NCI-H748 (cell line): ENCODE results near the gene MICAL3.

Experiments
- DNase-seq: peaks from one replicate; lab custom pipeline; 2025; ENCODE audit not compliant: unreplicated experiment; lab: John Stamatoyannopoulos, UW

The MICAL3 gene

GRCh38 chr22:17802822-17803221 is 221.5 kb downstream of the MICAL3 start:
- DNase-seq: no peak

GRCh38 chr22:17802411-17802810 is 221.9 kb downstream of the MICAL3 start:
- DNase-seq: no peak

GRCh38 chr22:17797721-17798559 is 226.4 kb downstream of the MICAL3 start:
- DNase-seq: no peak

DNA sequence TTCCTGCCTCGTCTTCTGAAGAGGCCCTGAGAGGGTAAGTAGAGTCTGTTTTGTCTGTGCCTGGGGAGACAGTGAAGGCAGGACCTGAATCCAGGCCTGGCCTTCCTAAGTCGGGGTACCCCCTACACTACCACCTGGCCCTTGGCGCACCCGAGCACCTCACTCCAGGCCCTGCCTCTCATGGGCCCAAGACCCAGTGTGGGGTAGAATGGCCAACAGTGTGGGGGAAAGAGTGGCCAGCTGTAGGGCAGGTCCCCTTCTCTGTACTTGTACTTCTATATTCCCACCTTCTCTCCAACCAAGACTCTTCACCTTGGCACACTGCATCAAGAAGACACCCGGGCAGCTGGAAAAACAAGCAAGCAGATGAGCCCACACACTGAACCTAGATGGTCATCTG is 227.7 kb downstream of the MICAL3 start:
- no peak for DNase-seq

- DNase-seq: no peak
These were observed 228.5 kb downstream of the MICAL3 start for GRCh38 chr22:17795661-17796548.

GRCh38 chr22:17794726-17795542 is 229.4 kb downstream of the MICAL3 start:
- no peak for DNase-seq

- no peak for DNase-seq
These were observed 231.4 kb downstream of the MICAL3 start for GRCh38 chr22:17792854-17793434.

DNA sequence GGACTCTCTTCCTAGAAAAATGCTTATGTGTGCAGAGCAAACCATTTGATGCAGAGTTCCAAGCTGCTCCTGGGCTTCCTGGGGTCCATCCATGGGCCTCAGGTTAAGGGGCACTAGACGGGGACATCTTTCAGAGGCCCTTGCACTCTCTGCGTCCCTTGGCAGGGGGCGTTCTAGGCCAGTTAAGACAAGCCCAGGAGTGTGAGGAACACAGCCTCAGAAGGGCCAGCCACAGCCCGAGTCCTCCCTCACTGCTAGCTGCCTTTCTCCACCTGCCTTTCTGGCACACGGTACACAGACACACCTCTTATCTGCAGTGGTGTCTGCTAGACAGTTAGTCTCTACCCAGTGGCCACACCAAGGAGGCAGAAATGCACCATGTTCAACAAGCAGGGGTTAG is 232.1 kb downstream of the MICAL3 start:
- no peak for DNase-seq

GRCh38 chr22:17791196-17791595 is 233.2 kb downstream of the MICAL3 start:
- no peak for DNase-seq

DNA sequence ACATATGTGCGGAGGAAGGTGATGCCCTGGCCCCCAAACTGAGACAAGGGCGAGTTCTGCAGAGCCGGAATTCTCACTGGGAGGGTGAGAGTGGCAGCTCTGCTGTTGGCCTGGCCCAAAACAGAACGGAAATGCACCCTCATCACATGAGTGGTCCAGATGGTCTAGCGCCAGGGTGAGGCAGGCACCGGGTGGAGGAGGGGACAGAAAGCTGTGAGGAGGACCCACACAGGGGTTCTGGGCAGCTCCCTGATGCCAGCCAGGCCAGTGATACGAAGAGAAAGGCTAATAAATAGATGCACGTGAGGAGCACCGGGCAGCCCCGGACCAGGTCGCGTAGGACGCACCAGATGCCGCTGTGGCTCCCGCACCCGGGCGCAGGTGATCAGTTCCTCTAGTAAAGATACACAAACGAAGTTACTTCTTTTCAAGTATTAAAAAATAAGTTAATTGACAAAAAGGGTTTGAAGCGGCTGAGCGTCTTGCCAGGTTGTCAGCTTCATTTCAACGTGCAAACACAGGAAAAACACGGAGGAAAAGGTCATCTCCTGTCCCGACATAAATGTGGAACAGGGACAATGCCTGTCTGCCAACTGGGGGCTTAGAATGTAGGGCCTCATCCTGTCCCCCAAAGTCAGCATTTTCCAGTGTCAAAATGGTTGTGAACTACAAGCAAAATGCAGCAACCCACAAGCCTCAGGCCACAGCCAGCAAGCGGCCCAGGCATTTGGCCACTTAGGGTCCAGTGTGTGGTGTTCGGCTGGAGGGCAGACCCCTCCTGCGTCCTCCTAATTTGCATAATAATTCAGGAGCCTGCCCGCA is 234.8 kb downstream of the MICAL3 start:
- no peak for DNase-seq

DNA sequence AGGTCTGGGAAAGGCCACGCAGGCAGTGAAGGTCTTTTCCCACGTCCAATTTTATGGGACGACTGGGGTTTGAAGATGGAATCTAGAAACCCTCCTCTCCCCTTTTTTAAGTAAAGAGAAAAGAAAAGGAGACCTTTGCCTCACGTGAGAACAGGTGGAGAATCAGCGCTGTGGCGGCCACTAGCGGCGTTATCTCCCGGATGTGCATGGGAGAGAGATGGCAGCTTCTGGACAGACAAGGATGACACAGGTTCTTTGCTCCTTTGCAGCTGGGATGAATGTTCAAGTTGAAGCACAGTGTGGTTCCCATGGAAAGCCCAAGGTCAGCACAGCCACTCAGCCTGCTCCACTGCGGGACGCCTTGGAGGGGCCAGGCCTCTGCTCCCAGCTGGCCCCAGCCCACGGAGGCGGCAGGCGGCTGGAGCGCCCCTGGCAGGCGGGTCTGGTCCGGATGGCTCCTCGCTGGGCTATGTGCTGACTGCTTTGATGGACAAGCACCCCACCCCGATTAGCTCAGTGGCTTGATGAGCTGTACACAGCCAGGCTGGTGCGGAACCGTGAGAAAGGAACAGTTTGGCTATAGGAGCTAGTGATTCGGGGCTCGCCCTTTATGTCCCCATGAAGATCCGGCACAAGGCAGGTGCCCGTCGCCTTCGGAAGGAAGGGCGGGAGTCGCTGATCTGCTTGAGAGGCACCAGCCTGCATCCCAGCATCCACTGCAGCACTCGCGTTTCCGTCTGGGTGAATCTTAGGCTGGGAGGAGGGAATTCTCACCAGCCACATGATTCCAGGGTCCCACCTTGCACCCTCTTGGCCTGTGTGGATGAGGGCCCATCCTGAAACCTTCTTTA is 235.6 kb downstream of the MICAL3 start:
- DNase-seq: no peak

DNA sequence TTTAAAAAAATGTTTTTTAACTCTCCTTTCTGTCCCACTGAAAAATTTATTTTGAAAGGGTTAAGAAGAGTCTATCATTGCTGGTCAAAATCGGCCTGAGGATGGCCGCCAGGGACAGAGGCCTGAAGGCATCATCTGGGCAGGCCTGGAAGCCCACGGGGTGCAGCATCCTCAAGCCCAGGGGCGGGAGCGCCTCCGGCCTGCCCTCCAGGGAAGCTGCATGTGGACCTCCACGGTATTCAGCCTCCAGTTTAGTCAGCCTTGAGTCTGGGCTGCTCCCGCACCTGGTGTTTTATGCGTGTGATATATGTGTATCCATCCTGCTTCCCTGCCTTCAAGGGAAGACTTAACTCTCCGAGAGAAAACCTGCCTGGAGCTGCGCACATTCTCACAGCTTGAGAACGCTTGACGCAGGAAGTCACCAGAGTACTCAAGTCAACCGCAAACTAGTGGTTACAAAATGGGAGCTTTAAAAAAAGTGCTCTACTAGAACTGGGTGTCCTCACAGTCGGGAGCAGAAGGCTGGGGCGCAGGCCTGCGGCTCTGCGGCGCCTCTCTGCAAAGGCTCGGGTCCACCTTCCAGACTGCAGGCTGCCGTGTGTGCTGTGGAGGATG is 236.5 kb downstream of the MICAL3 start:
- DNase-seq: no peak

DNA sequence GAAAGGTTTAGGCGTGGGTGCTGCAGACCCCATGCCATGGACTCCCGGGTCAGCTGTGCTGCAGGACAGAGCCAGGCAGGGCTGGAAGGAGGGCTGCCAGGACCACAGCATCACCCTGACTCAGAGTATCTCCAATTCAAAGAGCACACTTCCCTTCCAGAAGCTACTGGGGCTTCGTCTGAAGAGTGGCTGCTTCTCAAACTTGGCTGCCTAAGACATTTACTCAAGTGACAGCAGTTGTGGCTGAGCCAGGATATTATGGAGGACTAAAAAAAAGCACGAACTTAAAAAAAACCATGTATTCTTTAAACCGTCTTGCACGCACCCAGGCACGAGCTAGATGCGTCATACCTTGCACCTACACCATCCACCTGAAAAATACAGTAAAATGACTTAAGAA is 237.1 kb downstream of the MICAL3 start:
- no peak for DNase-seq

DNA sequence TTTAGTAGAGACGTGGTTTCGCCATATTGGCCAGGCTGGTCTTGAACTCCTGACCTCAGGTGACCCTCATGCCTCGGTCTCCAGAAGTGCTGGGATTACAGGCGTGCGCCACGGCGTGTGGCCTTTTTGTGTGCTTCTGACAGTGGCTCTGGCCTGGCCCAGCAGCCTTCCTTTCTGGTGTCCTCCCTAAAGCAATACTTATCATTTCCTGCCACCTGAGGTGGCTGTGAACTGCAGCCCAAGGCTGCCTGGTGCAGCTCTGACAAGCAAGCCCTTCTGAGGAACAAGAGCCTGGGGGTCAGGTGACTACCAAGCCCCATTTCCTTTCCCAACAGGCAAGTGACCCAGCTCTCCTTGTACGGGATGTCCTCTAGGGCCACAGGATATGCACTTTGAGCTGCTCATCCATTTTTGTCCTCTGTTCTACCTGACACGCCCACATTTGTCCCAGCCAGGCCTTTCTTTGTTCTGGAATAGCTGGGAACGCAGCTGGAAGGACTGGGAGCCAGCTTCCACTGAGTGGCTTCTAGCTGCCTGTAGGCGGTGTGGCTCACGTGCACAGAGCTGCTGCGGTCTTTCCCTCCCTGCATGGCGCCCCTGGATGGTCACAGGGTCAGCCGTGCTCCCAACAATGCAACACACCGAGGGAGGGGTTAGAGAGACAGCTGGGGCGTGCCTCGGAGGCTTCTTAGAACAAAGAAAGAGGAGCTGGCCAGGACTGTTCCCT is 237.8 kb downstream of the MICAL3 start:
- DNase-seq: peak; percentile 75

- DNase-seq: peak; percentile 59
These were observed 238.9 kb downstream of the MICAL3 start for GRCh38 chr22:17785185-17786184.

DNA sequence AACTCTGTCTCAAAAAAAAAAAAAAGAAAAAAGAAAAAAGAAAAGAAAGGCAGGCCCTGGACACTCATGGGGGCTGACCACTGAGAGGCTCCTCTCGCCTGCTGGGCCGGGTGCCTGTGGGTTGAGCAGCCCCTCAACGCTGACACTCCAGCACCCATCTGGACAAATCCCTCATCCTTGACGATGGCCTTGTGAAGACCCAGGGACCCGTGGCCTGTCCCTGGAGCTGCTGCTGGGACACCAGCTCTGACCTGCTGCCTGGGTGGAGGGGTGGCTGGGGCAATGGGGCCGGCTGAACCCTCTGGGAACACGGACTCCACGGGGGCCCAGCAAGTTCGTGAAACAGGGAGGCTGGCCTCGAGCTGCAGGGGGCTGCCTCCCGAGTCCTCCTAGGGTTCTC is 239.6 kb downstream of the MICAL3 start:
- DNase-seq: no peak
